A549 (cell line): ENCODE results near the gene GDI2. TPM values are rescaled to one million over a fixed set of nuclear protein-coding genes. Genes with fewer than 3 reads are reported as not detected.

Source experiments
- ATAC-seq, 2 experiments: fragments of 200-7000 bp in 1 of 2; fragments of >200 bp in 1 of 2; cut with Nextera tagmentation in 1 of 2; cut with Tn5 transposase in 1 of 2; 3 replicates each; pipeline versions ENCODE4 v1.8.0 to v1.9.1; 2018 to 2020; ENCODE audit warnings: mild to moderate bottlenecking in 1 of 2, moderate library complexity in 1 of 2
- CTCF ChIA-PET: fragments of 300-600 bp; sonication (Branson Sonifier 250); formaldehyde crosslinking; extraction: SDS; loops from one replicate; lab custom pipeline; 2021; ENCODE audit warnings: antibody characterized with exemption, inconsistent platforms; lab: Yijun Ruan, JAX
- POLR2A ChIA-PET: fragments of 350-600 bp; formaldehyde crosslinking; extraction: SDS; loops from one replicate; lab custom pipeline; 2021; ENCODE audit warnings: antibody characterized with exemption, inconsistent platforms; lab: Yijun Ruan, JAX
- DNase-seq, 2 experiments: peaks; one replicate each; pipeline versions ENCODE4 v3.0.0 to v3.0.0-alpha.2; 2011 to 2016; ENCODE audit warnings: low read depth in 1 of 2, low spot score in 1 of 2
- FAIRE-seq: peaks from 2 replicates; lab custom pipeline; 2011; peaks lifted over from hg19 to GRCh38; lab: Jason Lieb, UNC
- H3K27ac ChIP-seq, 2 experiments: fragments of >200 bp; sonication (Bioruptor Twin); formaldehyde crosslinking; 3 replicates each; pipeline ENCODE4 v1.5.1; 2016 to 2017
- H3K4me1 ChIP-seq: fragments of >200 bp; sonication (Bioruptor Twin); formaldehyde crosslinking; 3 replicates; pipeline ENCODE4 v1.6.1; 2016
- H3K4me2 ChIP-seq: fragments of >200 bp; sonication (Bioruptor Twin); formaldehyde crosslinking; 3 replicates; pipeline ENCODE4 v1.6.1; 2016
- H3K4me3 ChIP-seq: fragments of >200 bp; sonication (Bioruptor Twin); formaldehyde crosslinking; 3 replicates; pipeline ENCODE4 v1.5.1; 2016
- H3K9me3 ChIP-seq: fragments of >200 bp; sonication (Bioruptor Twin); formaldehyde crosslinking; 3 replicates; pipeline ENCODE4 v1.6.1; 2016
- CBX2 ChIP-seq: fragments of 200-600 bp; sonication (generic); IDR thresholded peaks from 2 replicates; pipeline ENCODE4 v1.6.1; 2016; ENCODE audit warnings: low read depth, mild to moderate bottlenecking, borderline replicate concordance
- CEBPB ChIP-seq, 2 experiments: fragments of >200 bp in 1 of 2; sonication (Bioruptor Twin) in 1 of 2; formaldehyde crosslinking in 1 of 2; IDR thresholded peaks; 2 replicates each; pipeline ENCODE4 v1.6.1; 2012 to 2016
- CHD4 ChIP-seq: fragments of 200-600 bp; sonication (generic); IDR thresholded peaks from 2 replicates; pipeline ENCODE4 v1.6.1; 2016; ENCODE audit warnings: antibody characterized with exemption, mild to moderate bottlenecking, borderline replicate concordance
- EHF ChIP-seq: fragments of 250-450 bp; sonication (Bioruptor Pico); IDR thresholded peaks from 2 replicates; pipeline ENCODE4 v1.5.0; 2020; ENCODE audit warnings: mild to moderate bottlenecking
- ESRRA ChIP-seq: fragments of 150-350 bp; IDR thresholded peaks from 2 replicates; pipeline ENCODE4 v1.6.1; 2014; ENCODE audit warnings: mild to moderate bottlenecking, low read length, borderline replicate concordance
- FOSL2 ChIP-seq, 2 experiments: fragments of 450-650 bp in 1 of 2; fragments of >200 bp in 1 of 2; sonication (Bioruptor Twin) in 1 of 2; formaldehyde crosslinking; IDR thresholded peaks; 2 replicates each; pipeline versions ENCODE4 v1.5.0 to v1.6.1; 2016 to 2020; ENCODE audit warnings: mild to moderate bottlenecking in 1 of 2, moderate library complexity in 1 of 2
- GATA3 ChIP-seq: IDR thresholded peaks from 2 replicates; pipeline ENCODE4 v1.6.1; 2012; ENCODE audit warnings: borderline replicate concordance
- HDAC2 ChIP-seq: fragments of 200-600 bp; sonication (generic); IDR thresholded peaks from 2 replicates; pipeline ENCODE4 v1.6.1; 2016
- HEYL ChIP-seq: fragments of 250-450 bp; sonication (Bioruptor Pico); IDR thresholded peaks from 2 replicates; pipeline ENCODE4 v1.8.0; 2021; ENCODE audit warnings: mild to moderate bottlenecking, moderate library complexity
- KDM5A ChIP-seq: fragments of 200-600 bp; sonication (generic); IDR thresholded peaks from 2 replicates; pipeline ENCODE4 v1.6.1; 2016; ENCODE audit warnings: antibody characterized with exemption, mild to moderate bottlenecking
- MAFK ChIP-seq: fragments of 450-650 bp; IDR thresholded peaks from 2 replicates; pipeline ENCODE4 v1.6.1; 2014; ENCODE audit not compliant: partially characterized antibody
- NFE2L2 ChIP-seq: fragments of 150-350 bp; conservative IDR thresholded peaks from 2 replicates; pipeline ENCODE4 v1.6.1; 2014; ENCODE audit warnings: low read length
- NPAS2 ChIP-seq: fragments of 250-450 bp; sonication (Bioruptor Pico); IDR thresholded peaks from 2 replicates; pipeline ENCODE4 v1.8.0; 2022; ENCODE audit warnings: mild to moderate bottlenecking, moderate library complexity, borderline replicate concordance
- PHF8 ChIP-seq: fragments of 200-600 bp; sonication (generic); IDR thresholded peaks from 2 replicates; pipeline ENCODE4 v1.6.1; 2016; ENCODE audit warnings: low read depth, mild to moderate bottlenecking, antibody characterized with exemption, moderate library complexity, borderline replicate concordance
- RCOR1 ChIP-seq: fragments of 150-350 bp; IDR thresholded peaks from 2 replicates; pipeline ENCODE4 v1.6.1; 2014; ENCODE audit warnings: antibody characterized with exemption, low read length, low read depth
- RNF2 ChIP-seq: fragments of 200-600 bp; sonication (generic); IDR thresholded peaks from 2 replicates; pipeline ENCODE4 v1.6.1; 2016; ENCODE audit warnings: low read depth, mild to moderate bottlenecking, antibody characterized with exemption, moderate library complexity, borderline replicate concordance
- SMC3 ChIP-seq: fragments of >200 bp; sonication (Bioruptor Twin); formaldehyde crosslinking; IDR thresholded peaks from 3 replicates; pipeline ENCODE4 v1.6.1; 2018; ENCODE audit warnings: inconsistent platforms
- TFCP2L1 ChIP-seq: fragments of 250-450 bp; sonication (Bioruptor Pico); IDR thresholded peaks from 2 replicates; pipeline ENCODE4 v1.5.0; 2021; ENCODE audit warnings: mild to moderate bottlenecking
- WGBS: methylation state at CpG from one replicate; pipeline ENCODE4 v1.1.6; 2017; ENCODE audit errors: missing lambda C conversion rate; 5-methylcytosine and 5-hydroxymethylcytosine counted together
- polyA plus RNA-seq, 4 experiments: library from polyadenylated mRNA; depleted of rRNA in 3 of 4; stranded (reverse); fragments of >200 nt; fragmentation: RNase III in 1 of 4; extraction: RNeasy Plus Mini Kit Qiagen cat#74134 plus additional on column Dnase treatment in 1 of 4; gene quantifications; 2 replicates in 3 of 4; 3 replicates in 1 of 4; pipeline ENCODE4 v1.2.3, GENCODE V29; 2011 to 2017
- TF ChIP-seq, protein P1 (sequence below): IDR thresholded peaks from 2 replicates; pipeline ENCODE4 v1.6.1; 2012
- TF ChIP-seq, protein P2 (sequence below): IDR thresholded peaks from 2 replicates; pipeline ENCODE4 v1.6.1; 2012; ENCODE audit warnings: low read depth, borderline replicate concordance
- TF ChIP-seq, protein P3 (sequence below): fragments of 250-450 bp; sonication (Bioruptor Pico); IDR thresholded peaks from 2 replicates; pipeline ENCODE4 v1.5.0; 2021; ENCODE audit warnings: mild to moderate bottlenecking, moderate library complexity, borderline replicate concordance
- TF ChIP-seq, protein P4 (sequence below): fragments of 450-650 bp; IDR thresholded peaks from 2 replicates; pipeline ENCODE4 v1.6.1; 2014; ENCODE audit warnings: antibody characterized with exemption

GDI2 gene
- polyA plus RNA-seq, 2 of the 4 experiments (the other 2 are of a cell fraction), result 278 to 304 TPM

DNA sequence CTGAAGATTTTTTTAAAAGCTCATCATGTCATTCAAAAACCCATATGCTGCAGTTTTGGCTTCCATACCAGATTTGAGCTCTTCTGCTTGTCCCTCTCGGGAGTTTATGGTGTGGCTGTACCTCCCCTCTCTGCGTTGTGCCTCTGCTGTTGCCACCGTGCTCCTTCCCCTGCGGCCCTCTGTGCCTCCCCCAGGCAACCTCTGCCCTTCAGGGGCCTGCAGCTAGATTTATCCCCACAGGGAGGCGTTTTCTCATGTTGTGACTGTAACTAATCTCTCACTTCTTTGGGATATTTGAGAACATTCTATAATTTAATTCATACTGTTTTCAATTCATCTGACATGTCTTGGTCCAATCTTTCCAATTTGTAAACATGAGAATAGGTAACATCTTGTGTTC is 75.9 kb downstream of the GDI2 start:
- H3K9me3 ChIP-seq, result no peaks in the 10 kb centered on the region
- H3K4me1 ChIP-seq, result no peaks in the 10 kb centered on the region
- H3K27ac ChIP-seq, result no peak overlapping the region
- H3K4me2 ChIP-seq, result no peak overlapping the region
- POLR2A ChIA-PET, result no interaction called here
- WGBS, result 92% methylated on average over 5 of the region's 5 CpGs
- DNase-seq, result no peak
- CTCF ChIA-PET, result interaction anchor here (0.9 to 1.2 kb wide), 2 partner anchors 26 to 127 kb away, joined by 3 read pairs; no protein-coding TSS in a partner anchor
- no peak for TF ChIP-seq GATA3
- no peak for FAIRE-seq
- no peak overlapping the region for H3K4me3 ChIP-seq
- peak in 1 of 2 experiments; percentile 56; a peak in 3 of 6 replicates for ATAC-seq

DNA sequence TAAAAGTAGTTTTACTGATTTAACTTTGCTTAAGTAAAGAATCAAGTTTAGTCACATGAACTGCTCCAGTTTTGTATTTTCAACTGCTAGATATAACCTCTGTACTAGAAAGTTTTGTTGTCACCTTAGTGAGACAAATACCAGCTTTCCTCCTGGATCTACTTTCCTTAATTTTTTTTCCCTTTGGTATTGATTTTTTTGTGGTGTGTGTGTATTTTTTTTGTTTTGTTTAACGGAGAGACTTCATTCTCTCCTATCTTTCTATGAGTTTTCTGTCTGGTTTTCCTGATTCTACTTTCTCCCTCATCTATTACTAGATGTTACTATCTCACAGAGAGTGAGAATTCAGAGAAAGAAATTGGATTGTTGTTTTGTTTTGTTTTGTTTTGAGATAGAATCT is 76.6 kb downstream of the GDI2 start:
- Histone ChIP-seq H3K4me3 (no peak overlapping the region), H3K4me1 (no peaks in the 10 kb centered on the region), H3K27ac (no peak overlapping the region), H3K4me2 (no peak overlapping the region), H3K9me3 (no peaks in the 10 kb centered on the region)
- CTCF ChIA-PET, result interaction anchor here (0.9 to 1.2 kb wide), 3 partner anchors 25 to 292 kb away, joined by 3 read pairs; no protein-coding TSS in a partner anchor
- WGBS, result 86% methylated on average over 1 of the region's 1 CpG
- FAIRE-seq (no peak), ATAC-seq (no peak), DNase-seq (no peak)
- TF ChIP-seq RNF2 (no peak), KDM5A (no peak), TFCP2L1 (CRISPR knock-in tag) (no peak), CHD4 (no peak), SMC3 (no peak), CEBPB (IDR thresholded peaks at IDR 0.05) (no peak), NFE2L2 (no peak), FOSL2 (IDR thresholded peaks at IDR 0.05) (no peak), FOSL2 (CRISPR knock-in tag; IDR thresholded peaks at IDR 0.05) (no peak), HEYL (CRISPR knock-in tag) (no peak), GATA3 (no peak), PHF8 (no peak), HDAC2 (no peak)
- TF ChIP-seq, protein P1, sequence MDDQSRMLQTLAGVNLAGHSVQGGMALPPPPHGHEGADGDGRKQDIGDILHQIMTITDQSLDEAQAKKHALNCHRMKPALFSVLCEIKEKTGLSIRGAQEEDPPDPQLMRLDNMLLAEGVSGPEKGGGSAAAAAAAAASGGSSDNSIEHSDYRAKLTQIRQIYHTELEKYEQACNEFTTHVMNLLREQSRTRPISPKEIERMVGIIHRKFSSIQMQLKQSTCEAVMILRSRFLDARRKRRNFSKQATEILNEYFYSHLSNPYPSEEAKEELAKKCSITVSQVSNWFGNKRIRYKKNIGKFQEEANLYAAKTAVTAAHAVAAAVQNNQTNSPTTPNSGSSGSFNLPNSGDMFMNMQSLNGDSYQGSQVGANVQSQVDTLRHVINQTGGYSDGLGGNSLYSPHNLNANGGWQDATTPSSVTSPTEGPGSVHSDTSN, result no peak
- TF ChIP-seq, protein P2, sequence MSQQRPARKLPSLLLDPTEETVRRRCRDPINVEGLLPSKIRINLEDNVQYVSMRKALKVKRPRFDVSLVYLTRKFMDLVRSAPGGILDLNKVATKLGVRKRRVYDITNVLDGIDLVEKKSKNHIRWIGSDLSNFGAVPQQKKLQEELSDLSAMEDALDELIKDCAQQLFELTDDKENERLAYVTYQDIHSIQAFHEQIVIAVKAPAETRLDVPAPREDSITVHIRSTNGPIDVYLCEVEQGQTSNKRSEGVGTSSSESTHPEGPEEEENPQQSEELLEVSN, result no peak
- TF ChIP-seq, protein P3, sequence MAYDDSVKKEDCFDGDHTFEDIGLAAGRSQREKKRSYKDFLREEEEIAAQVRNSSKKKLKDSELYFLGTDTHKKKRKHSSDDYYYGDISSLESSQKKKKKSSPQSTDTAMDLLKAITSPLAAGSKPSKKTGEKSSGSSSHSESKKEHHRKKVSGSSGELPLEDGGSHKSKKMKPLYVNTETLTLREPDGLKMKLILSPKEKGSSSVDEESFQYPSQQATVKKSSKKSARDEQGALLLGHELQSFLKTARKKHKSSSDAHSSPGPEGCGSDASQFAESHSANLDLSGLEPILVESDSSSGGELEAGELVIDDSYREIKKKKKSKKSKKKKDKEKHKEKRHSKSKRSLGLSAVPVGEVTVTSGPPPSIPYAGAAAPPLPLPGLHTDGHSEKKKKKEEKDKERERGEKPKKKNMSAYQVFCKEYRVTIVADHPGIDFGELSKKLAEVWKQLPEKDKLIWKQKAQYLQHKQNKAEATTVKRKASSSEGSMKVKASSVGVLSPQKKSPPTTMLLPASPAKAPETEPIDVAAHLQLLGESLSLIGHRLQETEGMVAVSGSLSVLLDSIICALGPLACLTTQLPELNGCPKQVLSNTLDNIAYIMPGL (CRISPR knock-in tag), result no peak
- POLR2A ChIA-PET, result interaction anchor here (0.7 kb wide), 1 partner anchor 52 kb away, joined by 4 read pairs; no protein-coding TSS in a partner anchor

DNA sequence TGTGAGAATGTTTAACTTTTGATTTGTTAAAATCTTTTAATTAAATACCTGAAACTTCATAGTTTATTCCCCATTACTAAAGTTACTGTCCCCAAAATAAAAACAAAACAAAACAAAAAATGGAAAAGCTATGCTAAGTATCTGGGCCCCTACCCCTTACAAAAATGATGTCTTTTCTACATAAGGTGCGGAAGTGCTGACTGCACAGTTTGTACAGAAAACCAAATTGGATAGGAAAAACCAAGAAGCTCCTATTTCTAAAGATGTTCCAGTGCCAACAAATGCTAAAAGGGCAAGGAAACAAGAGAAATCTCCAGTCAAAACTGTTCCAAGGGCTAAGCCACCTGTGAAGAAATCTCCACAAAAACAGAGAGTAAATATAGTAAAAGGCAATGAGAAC is 78.1 kb downstream of the GDI2 start:
- DNase-seq (no peak), FAIRE-seq (no peak), ATAC-seq (no peak)
- POLR2A ChIA-PET, result no interaction called here
- 94% methylated on average over 1 of the region's 1 CpG for WGBS
- Histone ChIP-seq H3K9me3 (no peaks in the 10 kb centered on the region), H3K4me3 (no peak overlapping the region), H3K4me2 (no peak overlapping the region), H3K4me1 (no peaks in the 10 kb centered on the region), H3K27ac (no peak overlapping the region)
- TF ChIP-seq CBX2 (no peak), EHF (CRISPR knock-in tag) (no peak), NPAS2 (CRISPR knock-in tag) (no peak), ESRRA (no peak), MAFK (peak; percentile 80), RCOR1 (no peak)
- TF ChIP-seq, protein P4, sequence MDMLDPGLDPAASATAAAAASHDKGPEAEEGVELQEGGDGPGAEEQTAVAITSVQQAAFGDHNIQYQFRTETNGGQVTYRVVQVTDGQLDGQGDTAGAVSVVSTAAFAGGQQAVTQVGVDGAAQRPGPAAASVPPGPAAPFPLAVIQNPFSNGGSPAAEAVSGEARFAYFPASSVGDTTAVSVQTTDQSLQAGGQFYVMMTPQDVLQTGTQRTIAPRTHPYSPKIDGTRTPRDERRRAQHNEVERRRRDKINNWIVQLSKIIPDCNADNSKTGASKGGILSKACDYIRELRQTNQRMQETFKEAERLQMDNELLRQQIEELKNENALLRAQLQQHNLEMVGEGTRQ, result no peak
- CTCF ChIA-PET, result interaction anchor here (1.4 kb wide), 1 partner anchor 293 kb away, joined by 3 read pairs; no protein-coding TSS in a partner anchor
